Measurements from ENCODE around the gene FILIP1.

The FILIP1 gene

GRCh38 chr6:75337835-75338580, 155.6 kb downstream of the FILIP1 start:
- DNase-seq (ENCODE audit: low spot score) = no peak

DNA sequence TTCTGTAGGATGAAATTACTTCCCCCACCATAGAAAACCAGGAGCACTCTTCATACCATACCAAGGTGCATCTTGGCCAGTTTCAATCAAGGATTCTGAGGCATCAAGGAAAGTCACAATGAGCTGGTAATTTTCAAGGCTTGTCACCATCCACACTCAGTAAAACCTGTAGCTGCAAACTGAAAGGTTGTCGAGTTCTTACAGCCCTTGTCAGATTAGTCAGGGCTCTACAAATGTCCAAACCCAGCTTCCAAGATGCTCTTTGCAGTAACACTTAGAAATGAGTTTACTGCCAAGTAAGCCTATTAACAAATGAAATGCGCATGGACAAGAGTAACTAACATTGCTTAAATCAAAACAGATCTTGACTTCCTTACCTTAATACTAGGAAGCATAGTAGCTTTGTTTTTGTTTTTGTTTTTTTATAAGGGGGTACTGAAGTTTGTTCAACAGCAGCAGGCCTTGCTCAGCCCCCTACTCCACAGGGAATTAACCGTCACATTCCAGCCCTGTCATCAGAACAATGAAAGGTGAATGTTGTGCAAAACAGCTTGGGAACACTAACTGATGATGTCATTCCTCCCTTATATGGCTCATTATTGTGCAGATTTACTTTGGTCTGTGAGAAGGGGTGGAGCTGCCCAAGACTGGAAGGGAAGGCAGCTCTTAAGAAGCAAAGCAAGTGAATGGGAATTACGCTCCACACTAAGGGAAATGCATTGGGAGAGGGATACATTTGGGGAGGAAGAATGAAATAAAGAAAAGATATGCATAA, 159.1 kb downstream of the FILIP1 start:
- DNase-seq (ENCODE audit: low spot score) = no peak

DNA sequence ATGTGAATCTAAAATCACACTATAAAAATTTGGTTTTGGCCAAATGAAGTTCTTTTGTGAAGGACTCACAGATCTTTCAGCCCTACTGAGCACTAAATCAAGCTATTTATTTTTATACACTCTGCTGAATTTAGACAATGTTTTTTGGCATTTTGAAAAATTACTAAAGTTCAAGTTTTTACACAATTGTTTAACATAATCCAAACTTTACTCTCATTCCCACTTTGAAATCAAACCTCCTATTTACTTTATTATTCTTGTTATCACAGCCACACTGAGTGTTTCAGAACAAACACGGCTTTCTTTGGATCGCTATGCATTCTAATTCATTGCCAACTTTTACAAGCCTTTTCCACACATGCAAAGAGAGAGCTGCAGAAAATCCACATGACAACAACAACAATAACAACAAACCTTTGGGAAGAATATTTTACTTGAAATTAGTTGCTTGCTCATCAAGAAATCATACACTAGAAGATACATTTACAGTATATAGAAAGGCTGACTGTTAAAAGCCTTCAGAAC, 159.9 kb downstream of the FILIP1 start:
- DNase-seq (ENCODE audit: low spot score) = no peak

- no peak for DNase-seq (ENCODE audit: low spot score)
Measured at GRCh38 chr6:75331151-75331550, 162.4 kb downstream of the FILIP1 start.

GRCh38 chr6:75329703-75330102, 163.9 kb downstream of the FILIP1 start:
- DNase-seq (ENCODE audit: low spot score) = no peak

GRCh38 chr6:75327807-75328206, 165.8 kb downstream of the FILIP1 start:
- no peak for DNase-seq (ENCODE audit: low spot score)

DNA sequence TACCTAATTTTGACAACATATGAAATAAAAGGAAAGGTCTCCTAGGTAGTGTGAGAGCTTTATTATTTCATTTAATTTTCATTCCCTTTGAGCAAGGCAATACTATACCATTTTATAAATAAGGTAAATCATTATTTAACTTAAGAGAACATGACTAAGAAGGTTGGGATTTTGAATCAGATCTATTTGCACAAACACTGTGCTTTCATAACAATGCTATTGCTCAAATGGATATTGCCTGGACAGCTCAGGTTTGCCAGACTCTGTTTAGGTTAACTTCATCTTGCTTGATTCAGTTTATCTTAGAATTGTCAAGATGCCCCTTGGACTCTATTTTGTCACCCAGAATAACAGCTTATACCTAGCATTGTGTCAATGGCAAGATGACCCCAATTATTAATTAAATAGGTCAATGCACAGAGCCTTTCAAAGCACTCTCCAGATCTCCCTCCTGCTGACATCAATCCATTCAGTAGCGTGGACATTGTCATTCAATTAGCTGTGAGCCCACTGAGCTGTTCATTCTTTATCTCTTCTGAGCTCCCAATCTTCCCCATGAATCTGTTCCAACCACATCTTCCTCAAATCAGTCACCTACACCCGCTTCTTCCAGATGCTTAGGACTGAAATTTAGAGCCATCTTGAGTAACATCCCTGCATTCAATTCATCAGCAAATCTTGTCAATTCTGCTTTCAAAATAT, 166.9 kb downstream of the FILIP1 start:
- DNase-seq (ENCODE audit: low spot score) = no peak

- DNase-seq (ENCODE audit: low spot score) = no peak
Measured at GRCh38 chr6:75318900-75319299, 174.7 kb downstream of the FILIP1 start.

DNA sequence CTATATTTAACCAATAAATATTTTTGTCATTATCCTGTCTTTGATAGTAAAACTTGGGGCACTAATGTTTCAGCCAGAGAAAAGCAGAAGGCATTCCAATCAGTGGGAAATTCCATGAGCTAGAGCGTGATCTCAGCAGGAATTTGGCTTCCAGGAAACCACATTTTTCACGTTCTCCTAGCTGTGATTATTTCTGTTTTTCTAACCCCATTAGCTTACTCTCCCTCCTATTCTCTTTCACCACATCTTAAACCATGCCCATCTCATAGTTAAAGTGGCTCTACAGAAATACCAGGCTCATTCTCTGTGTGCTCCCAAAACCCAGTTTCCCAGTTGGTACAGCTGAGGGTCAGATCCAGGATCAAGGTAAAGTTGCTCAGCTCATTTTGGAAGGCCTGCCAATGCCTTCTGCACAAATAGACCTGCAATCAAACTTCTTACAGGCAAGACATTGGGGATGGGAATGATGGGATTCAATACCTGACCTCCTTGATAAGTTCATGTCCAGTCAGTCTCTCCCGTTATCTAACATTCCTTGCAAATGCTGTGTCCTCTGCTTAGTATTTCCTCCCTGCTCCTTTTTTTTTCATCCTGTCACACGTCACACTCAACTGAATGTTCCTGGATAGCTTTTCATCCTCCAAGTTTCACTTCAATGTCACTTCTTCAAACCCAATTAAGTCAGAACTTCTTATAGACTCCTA, 175.9 kb downstream of the FILIP1 start:
- no peak for DNase-seq (ENCODE audit: low spot score)

DNA sequence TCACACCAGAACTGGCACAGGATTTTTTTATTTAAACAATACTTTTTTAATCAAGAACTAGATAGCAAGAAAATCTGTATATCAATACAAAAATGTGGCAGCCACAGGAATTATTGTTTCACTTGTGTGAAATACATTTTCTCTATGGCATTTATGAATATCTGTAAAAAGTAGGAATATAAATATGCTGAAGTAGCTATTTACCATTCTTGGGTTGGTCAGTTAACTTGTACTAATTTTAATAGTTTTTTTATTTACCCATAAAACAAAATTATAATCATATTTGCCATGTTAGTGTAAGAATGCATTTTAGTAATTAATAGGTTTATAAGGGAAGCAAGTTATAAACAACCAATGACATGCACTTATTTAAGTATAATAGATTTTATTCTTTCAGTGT, 177.6 kb downstream of the FILIP1 start:
- DNase-seq (ENCODE audit: low spot score) = no peak

DNA sequence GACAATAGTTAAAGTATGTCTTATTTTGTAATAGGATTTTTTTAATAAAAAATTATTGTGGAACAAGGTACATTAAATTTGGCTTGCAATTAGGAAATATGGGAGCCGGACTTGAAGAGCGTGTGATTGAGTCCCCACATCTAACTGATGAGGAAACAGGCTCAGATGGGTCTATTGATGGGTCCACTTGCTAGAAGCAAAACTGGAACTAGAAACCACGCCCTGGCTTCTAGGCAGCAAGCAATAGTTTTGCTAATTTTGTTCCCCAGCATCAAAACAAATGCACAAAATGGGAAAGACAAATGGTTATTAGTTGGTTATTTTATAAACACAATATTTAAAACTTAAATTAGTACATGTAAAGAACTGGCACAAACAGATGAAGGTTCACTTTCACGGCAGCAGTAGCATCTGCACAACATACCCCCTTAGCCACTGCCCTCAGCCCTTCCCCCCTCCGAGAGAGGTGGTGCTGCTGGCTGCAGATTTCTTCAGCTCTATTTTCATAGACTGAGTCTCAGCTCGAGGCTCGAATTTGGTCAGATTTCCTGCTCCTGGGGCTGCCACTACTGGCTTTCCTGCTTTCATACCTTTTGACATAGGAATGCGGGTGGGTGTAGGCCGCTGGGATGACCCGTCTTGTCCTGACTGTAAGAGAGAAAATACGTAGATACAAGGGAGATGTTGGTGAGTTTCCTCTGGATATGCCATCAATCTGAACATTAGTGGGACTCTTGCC, 185.2 kb downstream of the FILIP1 start:
- DNase-seq (ENCODE audit: low spot score) = no peak

GRCh38 chr6:75307364-75308004, 186.1 kb downstream of the FILIP1 start:
- DNase-seq (ENCODE audit: low spot score) = no peak

DNA sequence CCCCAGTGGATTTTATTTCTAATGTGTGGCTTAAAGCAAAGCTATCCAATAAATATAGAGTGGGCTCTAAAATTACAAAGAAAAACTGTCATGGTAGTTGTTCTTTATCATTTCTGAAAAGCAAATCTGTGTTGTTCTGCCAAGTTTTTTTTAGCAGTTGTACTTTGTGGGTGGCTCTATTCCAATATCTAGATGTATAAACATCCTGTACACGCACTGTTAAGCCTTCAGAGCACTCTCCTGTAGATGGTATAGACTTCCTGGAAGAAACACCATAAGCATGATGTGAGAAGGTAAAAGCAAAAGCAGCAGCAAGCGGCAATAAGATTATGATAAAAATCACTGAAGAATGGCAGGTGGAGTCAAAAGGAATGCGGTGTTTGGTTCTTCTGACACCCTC, 187.5 kb downstream of the FILIP1 start:
- no peak for DNase-seq (ENCODE audit: low spot score)

DNA sequence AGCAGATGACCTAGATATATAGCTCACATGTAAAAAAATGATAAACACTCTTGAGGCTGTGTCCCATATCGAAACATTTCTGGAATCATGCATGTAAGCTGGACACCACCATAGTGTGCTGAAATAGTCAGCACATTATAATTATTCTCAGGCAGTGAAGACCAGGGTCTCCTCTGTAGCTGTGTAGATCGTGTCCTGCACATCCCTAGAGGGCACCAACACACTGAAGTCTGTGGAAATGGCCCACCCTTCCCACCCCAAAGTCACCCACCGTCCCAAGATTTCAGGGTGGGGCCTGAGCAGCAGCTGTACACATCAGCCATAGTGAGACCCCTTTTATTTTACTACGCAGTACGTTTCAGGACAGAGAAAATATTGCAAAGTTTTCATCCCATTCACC, 188.0 kb downstream of the FILIP1 start:
- no peak for DNase-seq (ENCODE audit: low spot score)

- no peak for DNase-seq (ENCODE audit: low spot score)
Measured at GRCh38 chr6:75302280-75302679, 191.3 kb downstream of the FILIP1 start.

DNA sequence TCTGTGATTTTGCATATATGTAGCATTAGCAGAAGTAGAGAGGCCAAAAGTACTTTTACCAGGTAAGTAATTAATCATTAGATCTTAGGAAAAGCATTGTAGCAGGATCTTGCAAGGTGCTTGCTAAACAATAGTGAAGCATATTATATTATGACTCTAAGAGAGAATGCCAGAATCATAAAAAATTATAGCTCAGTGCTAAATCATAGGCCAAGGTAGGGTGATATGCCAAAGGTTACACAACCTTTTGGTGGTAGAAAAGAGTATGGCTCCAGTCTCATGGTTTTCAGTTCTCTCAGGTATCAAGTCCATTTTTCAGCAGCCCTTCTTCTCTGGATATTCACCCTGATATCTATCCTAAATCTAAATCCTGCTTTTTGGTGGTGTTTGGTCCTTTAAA, 192.1 kb downstream of the FILIP1 start:
- DNase-seq (ENCODE audit: low spot score) = no peak

DNA sequence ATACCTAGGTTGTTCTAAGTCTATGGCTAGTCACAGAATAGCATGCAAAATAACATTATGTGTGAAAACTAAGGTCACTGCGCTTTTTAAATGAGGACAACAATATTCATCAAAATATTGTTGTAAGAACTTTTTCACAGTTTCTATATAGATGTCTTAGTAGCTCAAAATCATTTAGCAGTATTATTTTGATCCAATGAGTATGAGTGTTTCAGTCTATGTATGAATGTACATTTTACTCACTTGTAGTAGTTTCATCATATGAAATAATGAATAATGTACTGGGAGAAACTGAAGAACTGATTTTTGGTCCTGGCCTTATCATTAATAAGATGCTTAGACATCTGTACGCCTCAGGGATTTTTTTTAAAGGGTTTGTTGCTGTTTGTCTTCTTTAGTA, 192.5 kb downstream of the FILIP1 start:
- DNase-seq (ENCODE audit: low spot score) = no peak

DNA sequence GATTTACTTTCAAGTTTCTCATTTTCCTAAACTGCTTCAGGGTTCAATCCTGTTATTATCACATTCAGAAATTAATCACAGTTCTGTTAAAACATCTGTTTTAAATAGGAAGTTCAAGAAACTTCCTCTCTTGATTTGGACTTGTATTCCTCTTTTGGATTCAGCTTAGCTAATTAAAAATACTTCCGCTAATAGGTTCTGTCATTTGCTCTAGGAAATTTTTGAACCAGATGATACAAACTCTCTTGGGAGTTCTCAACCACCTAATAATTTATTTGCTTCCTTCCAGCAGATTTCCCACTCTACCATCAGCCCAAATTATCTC, 193.1 kb downstream of the FILIP1 start:
- DNase-seq (ENCODE audit: low spot score) = no peak

DNA sequence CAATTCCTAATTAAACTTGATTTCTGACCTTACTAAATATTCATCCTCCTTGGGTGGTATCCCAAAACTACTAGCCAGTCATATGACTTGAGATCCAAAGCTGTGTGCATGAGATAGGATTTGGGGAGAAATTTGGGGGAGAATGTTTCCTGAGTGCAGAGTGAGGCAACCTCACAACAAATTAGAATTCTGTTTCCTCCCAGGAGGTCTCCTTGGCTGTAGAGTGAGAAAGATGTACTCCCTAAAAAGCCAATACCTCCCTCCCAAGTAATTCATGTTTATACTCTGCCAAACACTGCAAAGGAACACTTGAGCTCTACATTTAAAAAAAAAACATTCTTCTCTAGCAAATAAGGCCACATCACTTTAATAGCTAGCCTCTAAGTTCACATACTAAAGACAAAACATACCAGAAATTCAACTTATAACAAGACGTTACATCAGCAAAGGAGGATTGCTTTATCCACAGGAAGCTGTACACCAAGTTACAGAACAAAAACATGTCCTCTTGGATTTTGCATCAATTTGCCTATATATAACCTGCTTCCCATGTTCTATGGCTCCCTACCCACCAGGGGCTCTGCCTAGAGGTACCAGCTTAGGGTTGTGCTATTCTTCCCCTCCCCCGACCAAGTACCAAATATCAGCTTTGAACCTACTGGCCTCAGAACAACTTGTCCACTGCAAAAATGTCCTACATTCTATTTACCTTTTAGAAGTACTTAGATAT, 193.6 kb downstream of the FILIP1 start:
- DNase-seq (ENCODE audit: low spot score) = no peak
